Mucosa of gallbladder (tissue), 1 donor: Measurements from ENCODE around the gene KIF17. TPM values are rescaled to one million over a fixed set of nuclear protein-coding genes. Genes with fewer than 3 reads are reported as not detected.
"Not testable (repeated sequence)": the region's sequence is repeated elsewhere in the genome, so short reads cannot be mapped to it uniquely, and the experiment has no call there.

Experiments used
- DNase-seq: peaks from one replicate; pipeline ENCODE4 v3.0.0-alpha.2; 2020; ENCODE audit warnings: low spot score
- total RNA-seq: library from RNA; stranded (reverse); gene quantifications from one replicate; pipeline ENCODE4 v1.2.1, GENCODE V29; 2021
- donor health status: DM: no; HTN: no; CAD: no.

The KIF17 gene
- total RNA-seq, 1 donor from 2014 or later = 4.7 TPM

- DNase-seq = no peak
Measured at GRCh38 chr1:20727746-20728316, 10.0 kb upstream of the KIF17 start.

GRCh38 chr1:20726932-20727745 is 9.3 kb upstream of the KIF17 start:
- DNase-seq = no peak

GRCh38 chr1:20726118-20726911 is 8.5 kb upstream of the KIF17 start:
- DNase-seq = no peak

- no peak for DNase-seq
Measured at GRCh38 chr1:20725189-20726117, 7.6 kb upstream of the KIF17 start.

GRCh38 chr1:20724364-20725188 is 6.8 kb upstream of the KIF17 start:
- no peak for DNase-seq

GRCh38 chr1:20723537-20724363 is 5.9 kb upstream of the KIF17 start:
- no peak for DNase-seq

- no peak for DNase-seq
Measured at GRCh38 chr1:20723159-20723536, 5.3 kb upstream of the KIF17 start.

- DNase-seq = no peak
Measured at GRCh38 chr1:20721117-20722061, 3.6 kb upstream of the KIF17 start.

- DNase-seq = no peak
Measured at GRCh38 chr1:20720631-20721091, 2.9 kb upstream of the KIF17 start.

GRCh38 chr1:20719871-20720620 is 2.2 kb upstream of the KIF17 start:
- DNase-seq = no peak

- DNase-seq = no peak
Measured at GRCh38 chr1:20719261-20719660, 1.5 kb upstream of the KIF17 start.

GRCh38 chr1:20718343-20718882 is 606 bp upstream of the KIF17 start:
- DNase-seq = not testable (repeated sequence)

- no peak for DNase-seq
Measured at GRCh38 chr1:20716232-20716631, 1.6 kb downstream of the KIF17 start.

- DNase-seq = no peak
Measured at GRCh38 chr1:20715406-20715805, 2.4 kb downstream of the KIF17 start.

GRCh38 chr1:20713440-20713839 is 4.4 kb downstream of the KIF17 start:
- DNase-seq = no peak

- DNase-seq = no peak
Measured at GRCh38 chr1:20712215-20712577, 5.6 kb downstream of the KIF17 start.
